GM23338 (cell line): Measurements from ENCODE around the gene MLLT1. TPM values are rescaled to one million over a fixed set of nuclear protein-coding genes. Genes with fewer than 3 reads are reported as not detected.

Experiments
- ATAC-seq: fragments of 200-7000 bp; cut with Tn5 transposase; 3 replicates; pipeline ENCODE4 v1.9.1; 2020
- DNase-seq: peaks from one replicate; pipeline ENCODE4 v3.0.0-alpha.2; 2015; ENCODE audit warnings: low spot score
- H2AFZ ChIP-seq: fragments of 200-600 bp; sonication (generic); 2 replicates; pipeline ENCODE4 v1.8.0; 2016; ENCODE audit warnings: antibody characterized with exemption, mild to moderate bottlenecking, moderate library complexity
- H3F3A ChIP-seq: fragments of 200-600 bp; sonication (generic); replicated peaks from 2 replicates; pipeline ENCODE4 v1.8.0; 2017; ENCODE audit warnings: antibody characterized with exemption, mixed run types, low read depth
- H3K27ac ChIP-seq: fragments of 200-600 bp; sonication (generic); 2 replicates; pipeline ENCODE4 v1.6.1; 2016; ENCODE audit warnings: low read depth
- H3K27me3 ChIP-seq: fragments of 200-600 bp; sonication (generic); 2 replicates; pipeline ENCODE4 v1.8.0; 2016; ENCODE audit warnings: mild to moderate bottlenecking, mixed run types, moderate library complexity; ENCODE audit not compliant: insufficient read depth
- H3K36me3 ChIP-seq: fragments of 200-600 bp; sonication (generic); 2 replicates; pipeline ENCODE4 v1.8.0; 2016; ENCODE audit warnings: mild to moderate bottlenecking; ENCODE audit not compliant: insufficient read depth
- H3K4me1 ChIP-seq: fragments of 200-600 bp; sonication (generic); 2 replicates; pipeline ENCODE4 v1.8.0; 2016; ENCODE audit warnings: mild to moderate bottlenecking, moderate library complexity; ENCODE audit not compliant: insufficient read depth
- H3K4me2 ChIP-seq: fragments of 200-600 bp; sonication (generic); 2 replicates; pipeline ENCODE4 v1.7.1; 2017; ENCODE audit warnings: mixed run types
- H3K4me3 ChIP-seq: fragments of 200-600 bp; sonication (generic); 2 replicates; pipeline ENCODE4 v1.6.1; 2016; ENCODE audit warnings: mixed run types
- H3K79me2 ChIP-seq: fragments of 200-600 bp; sonication (generic); replicated peaks from 2 replicates; pipeline ENCODE4 v1.8.0; 2017; ENCODE audit warnings: mild to moderate bottlenecking; ENCODE audit not compliant: insufficient read depth
- H3K9me2 ChIP-seq: fragments of 200-600 bp; sonication (generic); 2 replicates; pipeline ENCODE4 v1.8.0; 2017; ENCODE audit not compliant: insufficient read depth
- H4K20me1 ChIP-seq: fragments of 200-600 bp; sonication (generic); replicated peaks from 2 replicates; pipeline ENCODE4 v1.8.0; 2017; ENCODE audit warnings: mild to moderate bottlenecking; ENCODE audit not compliant: insufficient read depth
- H3K27ac Mint-ChIP-seq: 2 replicates; pipeline ENCODE4 v1.8.0; 2020; ENCODE audit warnings: inconsistent platforms, mild to moderate bottlenecking, moderate library complexity, mixed read lengths
- H3K27me3 Mint-ChIP-seq: 3 replicates; pipeline ENCODE4 v1.8.0; 2022; ENCODE audit warnings: low read depth, mild to moderate bottlenecking, moderate library complexity, mixed read lengths, inconsistent platforms; ENCODE audit not compliant: insufficient read depth, poor library complexity
- H3K36me3 Mint-ChIP-seq: 3 replicates; pipeline ENCODE4 v1.8.0; 2021; ENCODE audit warnings: low read depth, mild to moderate bottlenecking, inconsistent platforms, moderate library complexity, mixed read lengths
- H3K4me1 Mint-ChIP-seq: 3 replicates; pipeline ENCODE4 v1.8.0; 2020; ENCODE audit warnings: mild to moderate bottlenecking, inconsistent platforms, mixed read lengths
- H3K4me3 Mint-ChIP-seq: 3 replicates; pipeline ENCODE4 v1.8.0; 2021; ENCODE audit warnings: moderate library complexity, mild to moderate bottlenecking, inconsistent platforms, mixed read lengths
- H3K9me3 Mint-ChIP-seq: 3 replicates; pipeline ENCODE4 v1.8.0; 2020; ENCODE audit warnings: moderate library complexity, mild to moderate bottlenecking, inconsistent platforms, mixed read lengths
- CREB1 ChIP-seq: fragments of 250-450 bp; sonication (Bioruptor Pico); IDR thresholded peaks from 2 replicates; pipeline ENCODE4 v1.5.0; 2020; ENCODE audit warnings: low read depth, mild to moderate bottlenecking, moderate library complexity
- EZH2 ChIP-seq: fragments of 200-600 bp; sonication (generic); IDR thresholded peaks from one replicate; pipeline ENCODE4 v1.8.0; 2017; ENCODE audit warnings: antibody characterized with exemption, mild to moderate bottlenecking, low read depth; ENCODE audit not compliant: unreplicated experiment
- EZH2phosphoT487 ChIP-seq: fragments of 200-600 bp; sonication (generic); IDR thresholded peaks from one replicate; pipeline ENCODE4 v1.8.1; 2018; ENCODE audit warnings: antibody characterized with exemption; ENCODE audit not compliant: unreplicated experiment
- JUNB ChIP-seq: IDR thresholded peaks from one replicate; pipeline ENCODE4 v1.6.1; 2016; ENCODE audit warnings: antibody characterized with exemption; ENCODE audit not compliant: unreplicated experiment
- POLR2AphosphoS5 ChIP-seq: IDR thresholded peaks from 2 replicates; pipeline ENCODE4 v1.6.1; 2016; ENCODE audit warnings: antibody characterized with exemption, low read depth
- STAT1 ChIP-seq: IDR thresholded peaks from one replicate; pipeline ENCODE4 v1.6.1; 2016; ENCODE audit warnings: antibody characterized with exemption; ENCODE audit not compliant: unreplicated experiment
- ZNF331 ChIP-seq: fragments of 250-450 bp; sonication (Bioruptor Pico); IDR thresholded peaks from 2 replicates; pipeline ENCODE4 v1.5.0; 2020; ENCODE audit warnings: low read depth, mild to moderate bottlenecking, moderate library complexity
- polyA plus RNA-seq: library from polyadenylated mRNA; unstranded; fragments of >200 nt; fragmentation: Nextera tagmentation; extraction: Ambion mirVana; gene quantifications from 2 replicates; pipeline ENCODE4 v1.2.1, GENCODE V29; 2016
- total RNA-seq: library from RNA; depleted of rRNA; stranded (reverse); fragments of >200 nt; shearing (Covaris generic); gene quantifications from 2 replicates; pipeline ENCODE4 v1.2.3, GENCODE V29; 2014
- TF ChIP-seq, protein P1 (sequence below), 2 experiments: fragments of 200-600 bp in 1 of 2; sonication (generic) in 1 of 2; conservative IDR thresholded peaks; 2 replicates each; pipeline versions ENCODE4 v1.5.1 to v1.6.1; 2016 to 2017; ENCODE audit warnings: antibody characterized with exemption in 2 of 2, low read depth in 2 of 2, mild to moderate bottlenecking in 2 of 2, moderate library complexity in 1 of 2
- TF ChIP-seq, protein P2 (sequence below): IDR thresholded peaks from 2 replicates; pipeline ENCODE4 v1.6.1; 2016; ENCODE audit warnings: antibody characterized with exemption
- TF ChIP-seq, protein P3 (sequence below): fragments of 250-450 bp; sonication (Bioruptor Pico); IDR thresholded peaks from 2 replicates; pipeline ENCODE4 v1.5.0; 2020; ENCODE audit warnings: mild to moderate bottlenecking, moderate library complexity
- TF ChIP-seq, protein P4 (sequence below): IDR thresholded peaks from one replicate; pipeline ENCODE4 v1.6.1; 2018; ENCODE audit warnings: antibody characterized with exemption; ENCODE audit not compliant: unreplicated experiment

Gene MLLT1
- total and polyA plus RNA-seq, 2 experiments from 2014 or later, result 17.8 to 23.4 TPM

DNA sequence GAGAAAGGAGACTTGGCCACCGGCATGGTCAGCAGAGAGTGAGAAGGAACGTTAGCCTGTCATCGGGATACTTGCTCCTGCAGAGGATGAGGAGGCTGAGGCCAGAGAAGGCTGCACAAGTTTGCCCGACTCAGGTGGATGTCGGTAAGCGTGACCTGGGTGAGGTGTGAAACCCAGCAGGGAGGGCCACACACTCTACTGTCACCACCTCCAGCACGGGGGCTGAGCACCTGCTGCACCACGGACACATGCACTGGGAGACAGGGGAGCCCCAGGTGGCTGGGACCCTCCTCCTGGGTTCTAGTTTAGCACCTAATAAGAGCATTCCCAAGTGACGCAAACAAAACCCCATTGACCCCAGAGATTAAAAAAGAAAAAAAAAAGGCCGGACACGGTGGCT lies 17.3 kb downstream of the MLLT1 start (continued):
- TF ChIP-seq, protein P1, sequence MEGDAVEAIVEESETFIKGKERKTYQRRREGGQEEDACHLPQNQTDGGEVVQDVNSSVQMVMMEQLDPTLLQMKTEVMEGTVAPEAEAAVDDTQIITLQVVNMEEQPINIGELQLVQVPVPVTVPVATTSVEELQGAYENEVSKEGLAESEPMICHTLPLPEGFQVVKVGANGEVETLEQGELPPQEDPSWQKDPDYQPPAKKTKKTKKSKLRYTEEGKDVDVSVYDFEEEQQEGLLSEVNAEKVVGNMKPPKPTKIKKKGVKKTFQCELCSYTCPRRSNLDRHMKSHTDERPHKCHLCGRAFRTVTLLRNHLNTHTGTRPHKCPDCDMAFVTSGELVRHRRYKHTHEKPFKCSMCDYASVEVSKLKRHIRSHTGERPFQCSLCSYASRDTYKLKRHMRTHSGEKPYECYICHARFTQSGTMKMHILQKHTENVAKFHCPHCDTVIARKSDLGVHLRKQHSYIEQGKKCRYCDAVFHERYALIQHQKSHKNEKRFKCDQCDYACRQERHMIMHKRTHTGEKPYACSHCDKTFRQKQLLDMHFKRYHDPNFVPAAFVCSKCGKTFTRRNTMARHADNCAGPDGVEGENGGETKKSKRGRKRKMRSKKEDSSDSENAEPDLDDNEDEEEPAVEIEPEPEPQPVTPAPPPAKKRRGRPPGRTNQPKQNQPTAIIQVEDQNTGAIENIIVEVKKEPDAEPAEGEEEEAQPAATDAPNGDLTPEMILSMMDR (conservative IDR thresholded peaks at IDR 0.05; ENCODE audit: low read depth in 2 of 2), result no peak
- TF ChIP-seq ZNF331 (CRISPR knock-in tag) (no peak), EZH2phosphoT487 (no peak)

DNA sequence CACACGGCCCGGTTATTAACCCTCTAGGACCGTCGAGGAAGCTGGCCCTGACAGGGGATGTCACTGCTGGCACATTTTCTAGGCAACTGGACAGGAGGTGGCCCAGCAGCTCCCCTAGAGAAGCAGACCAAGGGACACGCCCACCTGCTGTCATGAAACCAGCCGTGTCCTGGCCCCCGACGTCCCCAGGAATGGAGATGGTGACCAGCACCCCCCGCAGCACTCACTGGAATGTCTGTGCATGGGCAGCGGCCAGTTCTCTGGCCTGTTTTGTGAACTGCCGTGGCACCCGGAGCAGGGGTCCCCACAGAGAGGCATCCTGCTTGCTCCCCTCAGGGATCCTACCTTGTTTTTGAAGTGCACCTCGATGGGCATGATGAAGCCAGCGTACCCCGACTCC lies 17.9 kb downstream of the MLLT1 start:
- Histone ChIP-seq H3K27ac (no peak overlapping the region), H3K4me3 (no peak overlapping the region), H3K9me2 (no peaks in the 10 kb centered on the region), H2AFZ (no peak overlapping the region), H3K36me3 (no peaks in the 10 kb centered on the region), H3K79me2 (peaks cover 77% of the 10 kb centered on the region), H3K4me2 (no peak overlapping the region), H4K20me1 (peaks cover 33% of the 10 kb centered on the region), H3F3A (no peaks in the 10 kb centered on the region), H3K27me3 (no peaks in the 10 kb centered on the region), H3K4me1 (0 out of 2 replicates have a peak, but pooled peaks cover 6% of the 10 kb centered on the region)
- Mint-ChIP-seq H3K4me3 (no peak overlapping the region), H3K27me3 (peaks cover 13% of the 10 kb centered on the region), H3K36me3 (peaks cover 62% of the 10 kb centered on the region), H3K9me3 (no peaks in the 10 kb centered on the region), H3K4me1 (peaks cover 11% of the 10 kb centered on the region), H3K27ac (no peak overlapping the region)
- ATAC-seq (no peak), DNase-seq (no peak)
- TF ChIP-seq POLR2AphosphoS5 (no peak), JUNB (no peak), CREB1 (no peak), EZH2 (no peak), EZH2phosphoT487 (no peak), ZNF331 (CRISPR knock-in tag) (no peak), STAT1 (no peak)
- TF ChIP-seq, protein P2, sequence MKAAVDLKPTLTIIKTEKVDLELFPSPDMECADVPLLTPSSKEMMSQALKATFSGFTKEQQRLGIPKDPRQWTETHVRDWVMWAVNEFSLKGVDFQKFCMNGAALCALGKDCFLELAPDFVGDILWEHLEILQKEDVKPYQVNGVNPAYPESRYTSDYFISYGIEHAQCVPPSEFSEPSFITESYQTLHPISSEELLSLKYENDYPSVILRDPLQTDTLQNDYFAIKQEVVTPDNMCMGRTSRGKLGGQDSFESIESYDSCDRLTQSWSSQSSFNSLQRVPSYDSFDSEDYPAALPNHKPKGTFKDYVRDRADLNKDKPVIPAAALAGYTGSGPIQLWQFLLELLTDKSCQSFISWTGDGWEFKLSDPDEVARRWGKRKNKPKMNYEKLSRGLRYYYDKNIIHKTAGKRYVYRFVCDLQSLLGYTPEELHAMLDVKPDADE, result no peak
- TF ChIP-seq, protein P3, sequence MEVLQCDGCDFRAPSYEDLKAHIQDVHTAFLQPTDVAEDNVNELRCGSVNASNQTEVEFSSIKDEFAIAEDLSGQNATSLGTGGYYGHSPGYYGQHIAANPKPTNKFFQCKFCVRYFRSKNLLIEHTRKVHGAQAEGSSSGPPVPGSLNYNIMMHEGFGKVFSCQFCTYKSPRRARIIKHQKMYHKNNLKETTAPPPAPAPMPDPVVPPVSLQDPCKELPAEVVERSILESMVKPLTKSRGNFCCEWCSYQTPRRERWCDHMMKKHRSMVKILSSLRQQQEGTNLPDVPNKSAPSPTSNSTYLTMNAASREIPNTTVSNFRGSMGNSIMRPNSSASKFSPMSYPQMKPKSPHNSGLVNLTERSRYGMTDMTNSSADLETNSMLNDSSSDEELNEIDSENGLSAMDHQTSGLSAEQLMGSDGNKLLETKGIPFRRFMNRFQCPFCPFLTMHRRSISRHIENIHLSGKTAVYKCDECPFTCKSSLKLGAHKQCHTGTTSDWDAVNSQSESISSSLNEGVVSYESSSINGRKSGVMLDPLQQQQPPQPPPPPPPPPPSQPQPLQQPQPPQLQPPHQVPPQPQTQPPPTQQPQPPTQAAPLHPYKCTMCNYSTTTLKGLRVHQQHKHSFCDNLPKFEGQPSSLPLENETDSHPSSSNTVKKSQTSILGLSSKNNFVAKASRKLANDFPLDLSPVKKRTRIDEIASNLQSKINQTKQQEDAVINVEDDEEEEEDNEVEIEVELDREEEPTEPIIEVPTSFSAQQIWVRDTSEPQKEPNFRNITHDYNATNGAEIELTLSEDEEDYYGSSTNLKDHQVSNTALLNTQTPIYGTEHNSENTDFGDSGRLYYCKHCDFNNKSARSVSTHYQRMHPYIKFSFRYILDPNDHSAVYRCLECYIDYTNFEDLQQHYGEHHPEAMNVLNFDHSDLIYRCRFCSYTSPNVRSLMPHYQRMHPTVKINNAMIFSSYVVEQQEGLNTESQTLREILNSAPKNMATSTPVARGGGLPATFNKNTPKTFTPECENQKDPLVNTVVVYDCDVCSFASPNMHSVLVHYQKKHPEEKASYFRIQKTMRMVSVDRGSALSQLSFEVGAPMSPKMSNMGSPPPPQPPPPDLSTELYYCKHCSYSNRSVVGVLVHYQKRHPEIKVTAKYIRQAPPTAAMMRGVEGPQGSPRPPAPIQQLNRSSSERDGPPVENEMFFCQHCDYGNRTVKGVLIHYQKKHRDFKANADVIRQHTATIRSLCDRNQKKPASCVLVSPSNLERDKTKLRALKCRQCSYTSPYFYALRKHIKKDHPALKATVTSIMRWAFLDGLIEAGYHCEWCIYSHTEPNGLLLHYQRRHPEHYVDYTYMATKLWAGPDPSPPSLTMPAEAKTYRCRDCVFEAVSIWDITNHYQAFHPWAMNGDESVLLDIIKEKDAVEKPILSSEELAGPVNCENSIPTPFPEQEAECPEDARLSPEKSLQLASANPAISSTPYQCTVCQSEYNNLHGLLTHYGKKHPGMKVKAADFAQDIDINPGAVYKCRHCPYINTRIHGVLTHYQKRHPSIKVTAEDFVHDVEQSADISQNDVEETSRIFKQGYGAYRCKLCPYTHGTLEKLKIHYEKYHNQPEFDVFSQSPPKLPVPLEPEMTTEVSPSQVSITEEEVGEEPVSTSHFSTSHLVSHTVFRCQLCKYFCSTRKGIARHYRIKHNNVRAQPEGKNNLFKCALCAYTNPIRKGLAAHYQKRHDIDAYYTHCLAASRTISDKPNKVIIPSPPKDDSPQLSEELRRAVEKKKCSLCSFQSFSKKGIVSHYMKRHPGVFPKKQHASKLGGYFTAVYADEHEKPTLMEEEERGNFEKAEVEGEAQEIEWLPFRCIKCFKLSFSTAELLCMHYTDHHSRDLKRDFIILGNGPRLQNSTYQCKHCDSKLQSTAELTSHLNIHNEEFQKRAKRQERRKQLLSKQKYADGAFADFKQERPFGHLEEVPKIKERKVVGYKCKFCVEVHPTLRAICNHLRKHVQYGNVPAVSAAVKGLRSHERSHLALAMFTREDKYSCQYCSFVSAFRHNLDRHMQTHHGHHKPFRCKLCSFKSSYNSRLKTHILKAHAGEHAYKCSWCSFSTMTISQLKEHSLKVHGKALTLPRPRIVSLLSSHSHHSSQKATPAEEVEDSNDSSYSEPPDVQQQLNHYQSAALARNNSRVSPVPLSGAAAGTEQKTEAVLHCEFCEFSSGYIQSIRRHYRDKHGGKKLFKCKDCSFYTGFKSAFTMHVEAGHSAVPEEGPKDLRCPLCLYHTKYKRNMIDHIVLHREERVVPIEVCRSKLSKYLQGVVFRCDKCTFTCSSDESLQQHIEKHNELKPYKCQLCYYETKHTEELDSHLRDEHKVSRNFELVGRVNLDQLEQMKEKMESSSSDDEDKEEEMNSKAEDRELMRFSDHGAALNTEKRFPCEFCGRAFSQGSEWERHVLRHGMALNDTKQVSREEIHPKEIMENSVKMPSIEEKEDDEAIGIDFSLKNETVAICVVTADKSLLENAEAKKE (CRISPR knock-in tag), result no peak
- TF ChIP-seq, protein P4, sequence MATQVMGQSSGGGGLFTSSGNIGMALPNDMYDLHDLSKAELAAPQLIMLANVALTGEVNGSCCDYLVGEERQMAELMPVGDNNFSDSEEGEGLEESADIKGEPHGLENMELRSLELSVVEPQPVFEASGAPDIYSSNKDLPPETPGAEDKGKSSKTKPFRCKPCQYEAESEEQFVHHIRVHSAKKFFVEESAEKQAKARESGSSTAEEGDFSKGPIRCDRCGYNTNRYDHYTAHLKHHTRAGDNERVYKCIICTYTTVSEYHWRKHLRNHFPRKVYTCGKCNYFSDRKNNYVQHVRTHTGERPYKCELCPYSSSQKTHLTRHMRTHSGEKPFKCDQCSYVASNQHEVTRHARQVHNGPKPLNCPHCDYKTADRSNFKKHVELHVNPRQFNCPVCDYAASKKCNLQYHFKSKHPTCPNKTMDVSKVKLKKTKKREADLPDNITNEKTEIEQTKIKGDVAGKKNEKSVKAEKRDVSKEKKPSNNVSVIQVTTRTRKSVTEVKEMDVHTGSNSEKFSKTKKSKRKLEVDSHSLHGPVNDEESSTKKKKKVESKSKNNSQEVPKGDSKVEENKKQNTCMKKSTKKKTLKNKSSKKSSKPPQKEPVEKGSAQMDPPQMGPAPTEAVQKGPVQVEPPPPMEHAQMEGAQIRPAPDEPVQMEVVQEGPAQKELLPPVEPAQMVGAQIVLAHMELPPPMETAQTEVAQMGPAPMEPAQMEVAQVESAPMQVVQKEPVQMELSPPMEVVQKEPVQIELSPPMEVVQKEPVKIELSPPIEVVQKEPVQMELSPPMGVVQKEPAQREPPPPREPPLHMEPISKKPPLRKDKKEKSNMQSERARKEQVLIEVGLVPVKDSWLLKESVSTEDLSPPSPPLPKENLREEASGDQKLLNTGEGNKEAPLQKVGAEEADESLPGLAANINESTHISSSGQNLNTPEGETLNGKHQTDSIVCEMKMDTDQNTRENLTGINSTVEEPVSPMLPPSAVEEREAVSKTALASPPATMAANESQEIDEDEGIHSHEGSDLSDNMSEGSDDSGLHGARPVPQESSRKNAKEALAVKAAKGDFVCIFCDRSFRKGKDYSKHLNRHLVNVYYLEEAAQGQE, result no peak
